ENCODE data around the gene RGS5.
"Not testable (repeated sequence)": the region's sequence is repeated elsewhere in the genome, so short reads cannot be mapped to it uniquely, and the experiment has no call there.

Gene RGS5

GRCh38 chr1:163202833-163203451, at the start of gene RGS5:
TSS of gene RGS5 (minus strand) at chr1:163202916. CDS start at chr1:163202835, 81 bp downstream.
- no peak for DNase-seq

GRCh38 chr1:163250382-163250974, 47.8 kb upstream of the RGS5 start:
- no peak for DNase-seq

GRCh38 chr1:163248064-163248463, 45.3 kb upstream of the RGS5 start:
- no peak for DNase-seq

GRCh38 chr1:163244648-163245047, 41.9 kb upstream of the RGS5 start:
- DNase-seq = not testable (repeated sequence)

GRCh38 chr1:163241746-163242145, 39.0 kb upstream of the RGS5 start:
- peak; percentile 76 for DNase-seq

- DNase-seq = no peak
Observed at GRCh38 chr1:163240705-163241104, 38.0 kb upstream of the RGS5 start.

- not testable (repeated sequence) for DNase-seq
Observed at GRCh38 chr1:163233643-163234042, 30.9 kb upstream of the RGS5 start.

GRCh38 chr1:163231385-163231784, 28.7 kb upstream of the RGS5 start:
- no peak for DNase-seq

GRCh38 chr1:163230827-163231226, 28.1 kb upstream of the RGS5 start:
- no peak for DNase-seq

- not testable (repeated sequence) for DNase-seq
Observed at GRCh38 chr1:163228271-163228670, 25.6 kb upstream of the RGS5 start.

- no peak for DNase-seq
Observed at GRCh38 chr1:163227126-163227525, 24.4 kb upstream of the RGS5 start.

- no peak for DNase-seq
Observed at GRCh38 chr1:163213626-163214025, 10.9 kb upstream of the RGS5 start.

- no peak for DNase-seq
Observed at GRCh38 chr1:163211667-163212066, 9.0 kb upstream of the RGS5 start.

- no peak for DNase-seq
Observed at GRCh38 chr1:163205513-163205912, 2.8 kb upstream of the RGS5 start.

- no peak for DNase-seq
Observed at GRCh38 chr1:163203561-163203960, 845 bp upstream of the RGS5 start.

GRCh38 chr1:163201906-163202305, 810 bp downstream of the RGS5 start:
- DNase-seq = no peak

- DNase-seq = no peak
Observed at GRCh38 chr1:163197022-163197421, 5.7 kb downstream of the RGS5 start.

GRCh38 chr1:163196449-163196787, 6.3 kb downstream of the RGS5 start:
- no peak for DNase-seq

GRCh38 chr1:163195728-163196448, 6.8 kb downstream of the RGS5 start:
- DNase-seq = no peak

- no peak for DNase-seq
Observed at GRCh38 chr1:163191301-163191700, 11.4 kb downstream of the RGS5 start.

GRCh38 chr1:163188947-163189346, 13.8 kb downstream of the RGS5 start:
- no peak for DNase-seq

- no peak for DNase-seq
Observed at GRCh38 chr1:163187849-163188248, 14.9 kb downstream of the RGS5 start.

GRCh38 chr1:163186862-163187261, 15.9 kb downstream of the RGS5 start:
- DNase-seq = no peak

GRCh38 chr1:163182330-163182949, 20.3 kb downstream of the RGS5 start:
- no peak for DNase-seq

Measured in DMS79 (cell line).